Psoas muscle (tissue), 8 donors: ENCODE data around the gene RASAL2. TPM values are rescaled to one million over a fixed set of nuclear protein-coding genes. Genes with fewer than 3 reads are reported as not detected.

Experiments used
- ATAC-seq, 4 donors: fragments of 200-7000 bp; cut with Tn5 transposase; one replicate each; pipeline ENCODE4 v1.9.1; 2020; ENCODE audit warnings: moderate library complexity in 3 of 4, mild to moderate bottlenecking in 2 of 4
- DNase-seq, 2 donors: peaks; one replicate each; pipeline ENCODE4 v3.0.0-alpha.2; 2020
- H3K27ac ChIP-seq: fragments of 200-600 bp; one replicate; pipeline ENCODE4 v1.8.0; 2022
- H3K27me3 ChIP-seq, 3 donors: fragments of 200-600 bp in 1 of 3; one replicate each; pipeline versions ENCODE4 v1.6.1 to v1.8.0; 2013 to 2022; ENCODE audit warnings: low read length in 2 of 3, mild to moderate bottlenecking in 2 of 3, moderate library complexity in 1 of 3; ENCODE audit not compliant: insufficient read depth in 3 of 3
- H3K36me3 ChIP-seq, 2 donors: fragments of 200-600 bp in 1 of 2; one replicate each; pipeline versions ENCODE4 v1.6.1 to v1.8.0; 2013 to 2022; ENCODE audit warnings: low read depth in 1 of 2, mild to moderate bottlenecking in 1 of 2, moderate library complexity in 1 of 2; ENCODE audit not compliant: insufficient read depth in 1 of 2
- H3K4me1 ChIP-seq: fragments of 200-600 bp; one replicate; pipeline ENCODE4 v1.8.0; 2022
- H3K4me3 ChIP-seq: fragments of 200-600 bp; one replicate; pipeline ENCODE4 v1.8.0; 2022; ENCODE audit warnings: mild to moderate bottlenecking
- H3K9me3 ChIP-seq: fragments of 200-600 bp; one replicate; pipeline ENCODE4 v1.8.0; 2022
- CTCF ChIP-seq: fragments of 200-600 bp; IDR thresholded peaks from one replicate; pipeline ENCODE4 v1.8.0; 2022; ENCODE audit warnings: antibody characterized with exemption
- WGBS, 3 donors: extraction: QIAGEN DNeasy Blood & Tissue Kit; methylation state at CpG; one replicate each; pipeline versions ENCODE4 v1.1.6 to v1.1.7; 2013; 5-methylcytosine and 5-hydroxymethylcytosine counted together
- intact Hi-C, 2 donors: fragments of 100-400 bp; cut with DNase I; formaldehyde crosslinking; loops; one replicate each; pipeline versions ENCODE4 v1.11.0 to v1.14.2; 2022
- polyA plus RNA-seq, 3 donors: library from polyadenylated mRNA; stranded (reverse); fragments of 200-250 nt; gene quantifications; one replicate each; pipeline ENCODE4 v1.2.3, GENCODE V29; 2013
- total RNA-seq, 4 donors: library from RNA; stranded (reverse); fragmentation: NEBNext Ultra II Directional in 2 of 4; extraction: Animal tissue kit (Norgen Biotek cat#: 25700) in 2 of 4; gene quantifications; one replicate each; pipeline versions ENCODE4 v1.2.1 to v1.2.4, GENCODE V29; 2021 to 2023
- donor health status: healthy with polysubstance abuse.
- donor health status: DM: no; HTN: no; CAD: no; lungs with moderate emphysema.
- donor health status: Bipolar disorder and iron deficiency.
- donor health status: healthy.
- donor health status: DM: yes; HTN: yes; CAD: no.
- donor health status: DM: no; HTN: no; CAD: no.
- donor health status: DM: no; HTN: no; CAD: no.
- donor health status: DM: yes; HTN: yes; CAD: no.

RASAL2 gene
- total and polyA plus RNA-seq, 7 donors: 1.9 to 42.1 (median 5.5) TPM

- H3K27me3 ChIP-seq: no peaks in the 10 kb centered on the region
- no peak overlapping the region for H3K27ac ChIP-seq
- DNase-seq (no peak), ATAC-seq (no peak)
- no peaks in the 10 kb centered on the region for H3K4me1 ChIP-seq
- no peaks in the 10 kb centered on the region for H3K9me3 ChIP-seq
- TF ChIP-seq CTCF: no peak
- no peak overlapping the region for H3K4me3 ChIP-seq
- peaks cover 10 to 53% of the 10 kb centered on the region in 2 donors for H3K36me3 ChIP-seq
- intact Hi-C loops: no loop called here
Measured at GRCh38 chr1:178464566-178464965, 370.7 kb downstream of the RASAL2 start.

- Histone ChIP-seq H3K4me1 (no peaks in the 10 kb centered on the region), H3K9me3 (no peaks in the 10 kb centered on the region), H3K27ac (no peak overlapping the region), H3K4me3 (no peak overlapping the region), H3K27me3 (no peaks in the 10 kb centered on the region), H3K36me3 (peaks cover 11 to 57% of the 10 kb centered on the region in 2 donors)
- intact Hi-C loops: no loop called here
- TF ChIP-seq CTCF: no peak
- ATAC-seq (no peak), DNase-seq (no peak)
Measured at GRCh38 chr1:178465011-178465410, 371.1 kb downstream of the RASAL2 start.

DNA sequence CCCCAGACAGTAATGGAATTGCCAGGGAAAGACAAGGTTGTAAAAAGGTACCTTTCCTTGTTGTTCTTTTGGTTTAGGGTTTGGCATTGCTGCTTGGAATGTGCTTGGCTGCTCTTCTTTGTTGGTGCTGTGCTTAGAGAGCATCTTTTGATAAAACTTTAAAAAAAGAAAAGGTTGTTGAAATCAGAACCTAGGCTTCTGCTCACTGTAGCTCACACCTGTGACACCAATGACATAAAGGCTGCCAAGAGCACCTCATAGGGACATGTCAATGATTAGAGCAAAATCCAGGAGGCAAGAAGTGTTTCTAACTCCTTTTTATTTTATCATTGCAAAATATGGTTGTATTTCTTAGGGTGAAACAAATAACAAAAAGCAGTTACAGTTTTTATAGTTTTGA lies 373.9 kb downstream of the RASAL2 start:
- H3K9me3 ChIP-seq: no peaks in the 10 kb centered on the region
- no peak overlapping the region for H3K4me3 ChIP-seq
- H3K4me1 ChIP-seq: no peaks in the 10 kb centered on the region
- intact Hi-C loops: no loop called here
- H3K27ac ChIP-seq: no peak overlapping the region
- peaks cover 13 to 68% of the 10 kb centered on the region in 2 donors for H3K36me3 ChIP-seq
- no peak for TF ChIP-seq CTCF
- H3K27me3 ChIP-seq: no peaks in the 10 kb centered on the region
- DNase-seq: no peak
- no peak for ATAC-seq

DNA sequence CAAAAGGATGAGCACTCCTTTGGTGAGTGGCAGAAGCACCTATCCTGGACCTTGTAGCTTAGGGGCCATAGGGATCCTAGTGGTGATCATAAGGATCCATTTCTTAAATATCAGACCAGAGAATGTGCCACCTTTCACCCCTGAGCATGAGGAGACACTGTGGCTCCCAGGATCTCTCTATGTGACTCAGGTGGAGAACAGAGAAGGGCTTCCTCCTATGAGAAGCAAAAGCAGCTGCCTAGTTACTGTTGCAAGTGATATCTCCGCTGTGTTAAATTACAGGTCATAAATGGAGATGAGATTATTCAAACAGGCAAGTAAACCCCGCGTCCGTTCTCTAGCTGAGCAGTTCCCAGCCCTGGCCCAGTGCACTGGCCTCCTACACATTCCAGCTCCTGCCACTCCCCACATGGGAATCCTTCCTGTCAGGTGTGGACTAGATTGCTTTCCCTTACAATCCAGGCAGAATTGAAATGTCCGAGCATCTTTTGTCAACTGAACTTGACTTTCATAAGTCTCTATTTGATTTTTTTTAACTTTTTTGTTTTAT lies 376.6 kb downstream of the RASAL2 start:
- intact Hi-C loops: no loop called here
- no peaks in the 10 kb centered on the region for H3K27me3 ChIP-seq

More for the DNA sequence above, 376.6 kb downstream of the RASAL2 start:
- H3K36me3 ChIP-seq: peaks cover 9 to 81% of the 10 kb centered on the region in 2 donors
- no peak overlapping the region for H3K4me3 ChIP-seq
- no peaks in the 10 kb centered on the region for H3K4me1 ChIP-seq
- DNase-seq (no peak), ATAC-seq (no peak)
- no peaks in the 10 kb centered on the region for H3K9me3 ChIP-seq
- 68 to 76% (median 69%) methylated on average over 5 of the region's 5 CpGs for WGBS, 3 donors
- H3K27ac ChIP-seq: no peak overlapping the region
- no peak for TF ChIP-seq CTCF
